ENCODE data around the gene B3GALT4.
"Not testable (repeated sequence)": the region's sequence is repeated elsewhere in the genome, so short reads cannot be mapped to it uniquely, and the experiment has no call there.

Gene B3GALT4, protein sequence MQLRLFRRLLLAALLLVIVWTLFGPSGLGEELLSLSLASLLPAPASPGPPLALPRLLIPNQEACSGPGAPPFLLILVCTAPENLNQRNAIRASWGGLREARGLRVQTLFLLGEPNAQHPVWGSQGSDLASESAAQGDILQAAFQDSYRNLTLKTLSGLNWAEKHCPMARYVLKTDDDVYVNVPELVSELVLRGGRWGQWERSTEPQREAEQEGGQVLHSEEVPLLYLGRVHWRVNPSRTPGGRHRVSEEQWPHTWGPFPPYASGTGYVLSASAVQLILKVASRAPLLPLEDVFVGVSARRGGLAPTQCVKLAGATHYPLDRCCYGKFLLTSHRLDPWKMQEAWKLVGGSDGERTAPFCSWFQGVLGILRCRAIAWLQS

DNA sequence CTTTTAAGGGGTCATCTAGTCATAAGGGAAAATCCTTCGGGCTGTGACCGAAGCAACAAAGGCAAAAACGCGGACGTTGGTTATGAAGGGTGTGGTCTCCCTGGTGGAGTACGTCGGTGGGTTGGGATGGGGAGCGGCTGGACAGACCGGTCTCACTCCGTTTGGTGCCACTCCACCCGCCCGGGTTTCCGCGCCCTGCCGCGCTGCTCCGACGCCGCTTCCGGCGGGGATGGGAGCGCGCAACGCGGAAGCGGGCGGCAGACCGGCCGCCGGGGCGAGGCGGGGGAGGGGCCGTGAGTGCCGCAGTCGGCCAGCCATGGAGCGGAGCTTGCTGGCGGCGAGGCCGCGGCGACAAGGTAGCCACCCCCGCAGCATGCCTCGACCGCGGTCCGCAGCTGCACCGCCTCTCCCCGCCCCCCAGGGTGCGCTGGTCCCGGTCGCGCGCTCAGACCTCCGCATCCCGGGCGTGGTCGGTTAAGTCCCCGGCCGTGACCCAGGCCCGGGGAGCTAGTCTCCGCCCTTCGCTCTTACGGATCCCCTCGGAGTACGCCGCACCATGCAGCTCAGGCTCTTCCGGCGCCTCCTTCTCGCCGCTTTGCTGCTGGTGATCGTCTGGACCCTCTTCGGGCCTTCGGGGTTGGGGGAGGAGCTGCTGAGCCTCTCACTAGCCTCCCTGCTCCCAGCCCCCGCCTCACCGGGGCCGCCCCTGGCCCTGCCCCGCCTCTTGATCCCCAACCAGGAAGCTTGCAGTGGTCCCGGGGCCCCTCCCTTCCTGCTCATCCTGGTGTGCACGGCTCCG, at the start of gene B3GALT4:
Gene B3GALT4, plus strand, starts transcription at position 260 of the 799 bp plus-strand sequence. Its CDS starts 297 bp downstream, at position 557.
- peak; percentile 72 for DNase-seq

DNA sequence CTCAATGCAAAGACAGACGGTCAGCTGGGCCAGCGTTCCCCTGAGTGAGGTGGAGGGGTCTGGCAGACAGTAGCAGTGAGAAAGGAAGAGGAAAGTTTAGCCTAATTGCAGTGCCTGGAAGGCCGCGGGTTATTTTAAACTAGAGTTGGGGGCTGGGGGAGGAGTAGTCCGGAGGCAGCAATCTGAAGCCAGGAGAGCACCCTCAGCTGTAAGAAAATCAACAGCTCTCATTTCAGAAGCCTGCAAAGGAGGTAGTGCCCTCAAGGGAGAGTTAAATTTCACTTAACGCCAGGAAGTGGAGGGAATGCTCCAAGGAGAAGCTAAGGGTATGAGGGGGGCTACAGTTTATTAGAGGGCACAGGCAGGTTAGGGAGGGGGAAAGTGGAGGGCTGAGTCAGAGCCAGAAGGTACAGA, 41.7 kb upstream of the B3GALT4 start:
- DNase-seq, result no peak

DNA sequence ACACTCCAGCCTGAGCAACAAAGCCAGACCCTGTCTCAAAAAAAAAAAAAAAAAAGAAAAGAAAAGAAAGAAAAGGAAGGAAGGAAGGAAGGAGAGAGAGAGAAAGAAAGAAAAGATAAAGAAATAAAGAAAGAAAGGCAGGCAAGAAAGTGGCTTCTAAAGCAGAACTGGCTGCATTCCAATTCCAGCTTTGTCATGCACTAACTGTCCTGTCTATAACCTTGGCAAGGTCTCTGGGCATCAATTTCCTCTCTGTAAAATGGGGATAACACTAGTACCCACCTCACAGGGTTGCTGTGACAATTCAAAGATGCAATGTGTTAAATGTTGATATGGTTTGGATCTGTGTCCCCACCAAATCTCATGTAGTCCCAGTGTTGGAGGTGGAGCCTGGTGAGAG, 40.6 kb upstream of the B3GALT4 start:
- DNase-seq, result no peak

DNA sequence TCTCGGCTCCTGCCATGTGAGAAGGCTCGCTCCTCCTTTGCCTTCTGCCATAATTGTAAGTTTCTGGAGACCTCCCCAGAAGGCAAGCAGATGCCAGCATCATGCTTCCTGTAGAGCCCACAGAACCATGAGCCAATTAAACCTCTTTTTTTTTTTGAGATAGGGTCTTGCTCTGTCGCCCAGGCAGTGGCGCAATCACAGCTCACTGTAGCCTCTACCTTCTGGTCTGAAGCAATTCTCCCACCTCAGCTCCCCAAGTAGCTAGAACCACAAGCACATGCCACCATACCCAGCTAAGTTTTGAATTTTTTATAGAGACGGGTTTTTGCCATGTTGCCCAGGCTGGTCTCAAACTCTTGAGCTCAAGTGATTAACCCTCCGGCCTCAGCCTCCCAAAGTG, 40.1 kb upstream of the B3GALT4 start:
- no peak for DNase-seq

DNA sequence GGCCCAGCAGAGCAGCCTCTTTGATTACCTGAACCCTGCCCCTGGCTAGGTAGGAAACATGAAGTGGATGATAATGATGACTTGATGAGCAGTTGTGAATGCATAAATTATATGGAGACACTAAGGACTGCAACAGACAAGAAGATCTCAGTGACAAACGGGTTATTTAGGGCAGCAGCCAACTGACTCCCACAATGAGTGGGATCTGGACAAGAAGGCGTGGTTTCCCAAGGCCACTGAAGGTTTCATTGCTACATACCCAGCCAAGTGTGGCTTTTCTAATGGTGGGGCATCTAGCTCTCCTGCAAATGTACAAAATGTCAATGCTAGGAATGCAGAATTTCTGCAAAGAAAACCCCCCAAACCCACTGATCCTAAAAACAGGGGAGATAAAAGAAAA, 39.2 kb upstream of the B3GALT4 start:
- DNase-seq, result no peak

DNA sequence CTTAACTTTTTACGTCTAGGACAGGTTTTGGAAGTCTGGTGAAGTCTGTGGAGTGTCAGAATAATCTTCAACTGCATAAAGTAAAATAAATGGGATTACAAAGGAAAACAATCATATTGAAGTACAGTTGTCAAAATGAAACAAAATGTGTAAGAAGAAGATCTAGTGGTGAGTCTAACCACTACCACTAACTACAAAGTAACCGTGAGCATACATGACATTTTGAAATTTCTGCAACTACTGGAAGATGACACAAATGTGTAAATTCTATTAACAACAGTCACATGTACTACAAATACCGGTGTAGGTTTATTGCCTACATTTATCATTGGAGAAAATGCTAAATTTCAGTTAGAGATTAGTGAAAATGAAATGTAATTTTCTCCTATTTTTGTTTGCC, 35.0 kb upstream of the B3GALT4 start:
- no peak for DNase-seq

DNA sequence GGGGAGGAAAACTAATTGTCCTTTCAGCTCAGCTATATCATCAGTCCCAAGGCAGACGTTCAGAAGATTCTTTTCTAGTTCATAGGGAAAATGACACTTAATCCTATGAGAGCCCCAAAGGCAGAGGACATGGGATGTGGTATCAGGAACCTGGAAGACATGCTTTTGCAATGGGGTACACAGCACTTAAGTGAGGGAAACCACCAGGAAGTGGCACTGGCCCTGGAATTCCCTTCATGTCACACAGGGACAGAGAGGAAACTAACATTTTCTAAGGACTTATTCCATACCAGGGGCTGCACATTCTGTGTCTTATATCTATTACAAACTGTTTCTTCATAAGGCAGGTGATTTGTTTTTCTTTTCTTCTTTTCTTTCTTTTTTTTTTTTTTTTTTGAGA, 33.4 kb upstream of the B3GALT4 start:
- DNase-seq, result no peak

DNA sequence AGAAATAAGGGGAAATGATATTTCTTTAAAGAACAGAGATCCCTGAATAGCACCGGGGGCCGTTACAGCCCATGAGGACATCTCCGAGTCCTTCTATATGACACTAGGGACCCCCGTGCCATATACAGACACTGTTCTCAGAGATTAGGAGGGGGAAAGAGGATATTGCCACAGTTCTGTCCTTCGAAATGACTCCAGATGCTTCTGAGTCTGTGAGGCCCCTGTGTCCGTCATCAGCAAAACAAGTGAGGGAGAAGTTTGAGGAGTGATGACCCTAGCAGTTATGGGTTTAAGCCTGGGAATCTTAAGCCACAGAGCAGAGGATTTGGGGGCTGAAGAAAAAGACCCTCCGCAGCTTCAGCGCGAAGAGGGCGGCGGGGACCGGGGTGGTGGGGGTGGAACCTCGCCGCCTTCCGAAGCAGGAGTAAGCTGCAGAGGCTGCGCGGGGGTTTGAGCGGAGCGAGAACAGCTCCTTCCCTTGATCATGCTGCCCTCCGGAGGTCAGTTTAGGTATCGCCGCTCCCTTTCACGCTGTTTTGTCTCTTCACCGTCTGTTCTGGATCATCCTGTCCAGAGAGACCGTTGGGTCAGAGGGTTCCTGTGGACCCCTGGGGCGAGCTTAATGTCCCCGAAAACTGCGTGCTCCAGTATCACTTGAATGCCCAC, 28.8 kb upstream of the B3GALT4 start:
- peak; percentile 84 for DNase-seq

DNA sequence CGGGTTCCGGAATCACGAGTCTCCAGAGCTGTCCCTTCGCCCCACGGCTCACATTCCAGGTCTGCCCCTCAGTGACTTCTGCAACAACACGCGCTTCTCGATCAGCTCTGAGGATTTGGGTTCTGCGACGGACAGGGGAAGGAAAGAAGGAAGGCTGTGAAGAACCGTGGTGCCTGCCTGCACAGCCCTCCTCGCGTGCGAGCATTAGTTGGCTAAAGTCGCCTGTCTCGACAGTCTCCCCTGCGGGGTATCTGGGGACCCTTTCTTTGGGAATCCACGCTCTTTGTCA, 28.3 kb upstream of the B3GALT4 start:
- peak; percentile 50 for DNase-seq

DNA sequence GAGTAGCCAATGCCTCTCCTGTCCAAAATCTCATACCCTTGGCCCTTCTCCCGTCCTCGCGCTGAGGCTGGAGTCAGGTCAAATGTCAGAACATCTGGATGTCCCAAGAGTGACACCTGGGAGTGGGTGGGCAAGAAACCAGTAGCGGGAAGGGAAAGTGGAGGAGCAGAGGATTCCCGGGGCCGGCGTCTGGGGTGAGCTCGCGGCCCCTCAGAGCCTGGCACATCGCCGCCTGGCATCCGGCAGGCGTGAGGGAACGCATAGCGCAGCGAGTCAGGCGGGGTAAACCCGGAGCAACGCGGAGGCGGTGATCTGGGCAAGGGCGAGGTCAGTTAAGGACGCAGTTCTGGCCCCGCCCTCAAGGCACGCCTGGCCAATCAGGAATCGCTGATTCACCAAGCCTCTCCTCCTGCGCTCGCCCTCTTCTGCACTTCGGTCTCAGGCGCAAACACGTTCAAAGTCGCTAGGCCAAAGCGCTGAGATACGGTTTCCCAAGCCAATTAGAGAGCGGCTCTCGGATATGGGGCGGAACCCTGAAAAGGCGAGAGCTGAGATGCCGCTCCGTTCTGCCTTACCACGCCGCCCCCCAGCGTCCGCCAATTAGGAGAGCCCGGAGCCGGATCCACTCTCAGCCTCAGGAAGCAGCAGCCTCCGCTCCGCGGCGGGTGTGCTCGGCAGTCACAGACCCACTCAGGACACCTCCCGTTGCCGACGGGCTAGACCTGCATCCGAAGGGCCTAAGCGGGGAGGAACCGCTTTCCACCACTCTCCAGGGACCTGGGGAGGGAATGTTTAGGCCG, 27.8 kb upstream of the B3GALT4 start:
- DNase-seq, result peak; percentile 99

DNA sequence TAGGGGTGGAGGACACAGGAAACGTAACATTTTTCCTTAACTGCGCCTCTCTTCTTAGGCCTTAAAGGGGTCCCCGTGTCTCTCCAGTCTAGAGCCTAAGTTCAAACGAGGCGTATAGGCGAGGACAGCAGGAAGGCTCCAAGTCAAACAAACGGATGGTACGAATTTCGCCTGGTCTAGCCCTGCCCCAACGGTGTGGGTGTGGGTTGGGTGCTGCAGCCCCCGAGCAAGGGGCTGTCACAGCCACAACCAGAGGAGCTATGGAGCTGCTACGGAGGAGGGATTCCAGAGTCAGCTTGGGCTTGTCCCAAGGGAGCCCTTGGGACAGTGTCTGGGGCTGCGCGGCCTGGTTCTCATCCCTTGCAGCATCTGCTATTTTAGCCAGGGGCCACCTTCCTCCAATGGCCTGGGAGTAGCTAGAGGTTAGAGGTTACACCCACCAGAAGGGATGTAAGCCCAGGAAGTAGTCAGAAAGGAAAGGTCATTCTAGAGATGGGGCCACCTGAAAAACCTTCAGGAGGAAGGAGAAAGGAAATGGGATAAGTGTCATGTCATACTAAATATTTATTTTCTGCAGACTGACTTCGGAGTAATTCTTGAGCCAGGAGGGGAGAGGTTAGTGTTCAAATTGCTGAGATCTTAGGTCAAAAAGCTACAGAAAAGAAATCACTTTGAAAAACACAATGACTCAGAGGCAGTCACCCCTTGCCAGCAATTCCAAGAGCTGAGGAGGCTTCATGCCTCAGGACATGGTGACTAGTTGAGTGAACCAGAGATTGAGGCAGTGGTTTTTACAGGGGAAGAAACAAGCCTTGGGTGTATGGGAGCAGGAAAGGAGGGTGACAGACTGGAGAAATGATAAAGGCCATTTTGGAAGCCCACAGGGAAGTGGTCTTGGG, 26.9 kb upstream of the B3GALT4 start:
- DNase-seq, result peak; percentile 77

DNA sequence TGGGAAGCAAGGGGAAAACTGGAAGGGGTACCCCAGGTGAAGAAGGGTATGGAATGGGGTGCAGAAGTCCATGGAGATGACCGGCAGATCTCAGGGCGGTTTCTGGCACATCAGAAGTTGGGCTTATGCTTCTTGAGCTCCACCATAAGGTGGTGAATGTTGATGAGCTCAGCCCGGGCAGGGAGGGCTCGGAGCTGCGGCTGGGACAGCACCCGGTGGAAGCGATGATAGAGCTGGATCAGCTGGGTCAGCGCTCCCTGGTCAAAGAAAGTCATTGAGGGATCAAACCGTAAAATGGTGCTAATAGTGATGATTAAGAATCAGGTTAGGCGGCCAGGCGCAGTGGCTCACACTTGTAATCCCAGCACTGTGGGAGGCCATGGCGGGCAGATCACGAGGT, 26.2 kb upstream of the B3GALT4 start:
- DNase-seq, result no peak

DNA sequence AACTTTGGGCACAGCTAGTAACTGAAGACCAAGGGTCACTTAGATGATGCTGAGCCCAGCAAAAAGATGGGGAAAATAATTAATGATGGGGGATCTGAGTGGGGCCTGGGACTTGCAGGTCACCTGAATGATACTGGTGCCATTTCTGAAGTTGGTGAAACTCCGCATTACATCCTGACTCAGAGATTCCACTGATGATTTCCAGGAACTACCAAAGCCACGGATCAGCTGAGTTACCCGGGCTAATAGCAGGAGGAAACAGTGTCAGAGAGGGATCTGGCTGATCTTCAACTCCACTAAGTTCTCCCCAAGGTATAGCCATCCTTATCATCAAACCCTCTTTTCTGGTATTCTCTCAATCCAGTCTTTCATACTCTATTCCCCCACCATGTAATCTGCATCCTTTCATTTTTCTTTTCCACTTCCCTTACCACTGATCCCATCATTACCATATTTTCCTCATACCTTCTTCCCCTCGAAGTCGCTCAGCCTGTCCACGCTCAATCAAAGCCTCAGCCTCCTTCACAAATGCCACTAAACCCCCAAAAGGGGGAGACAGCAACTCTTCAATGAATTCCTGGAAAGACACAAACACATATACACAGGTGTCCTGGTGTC, 25.4 kb upstream of the B3GALT4 start:
- peak; percentile 35 for DNase-seq

DNA sequence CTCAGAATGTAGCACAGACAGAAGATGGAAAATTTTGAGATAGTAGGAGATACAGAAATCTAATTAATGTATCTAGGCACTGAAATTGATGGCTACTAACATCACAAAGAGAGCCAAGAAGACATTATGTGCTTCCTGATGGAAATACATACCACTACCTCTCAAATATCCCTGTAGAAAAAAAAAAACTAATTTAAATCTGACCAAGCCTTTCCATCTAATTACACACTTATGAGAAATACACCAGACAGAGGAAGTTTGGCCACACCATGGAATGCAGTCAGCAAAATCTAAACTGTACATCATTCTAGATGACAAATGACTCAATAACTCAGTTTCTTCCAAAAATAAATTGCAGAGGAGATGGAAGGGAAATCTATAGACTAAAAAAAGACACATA, 24.2 kb upstream of the B3GALT4 start:
- DNase-seq, result peak; percentile 80

DNA sequence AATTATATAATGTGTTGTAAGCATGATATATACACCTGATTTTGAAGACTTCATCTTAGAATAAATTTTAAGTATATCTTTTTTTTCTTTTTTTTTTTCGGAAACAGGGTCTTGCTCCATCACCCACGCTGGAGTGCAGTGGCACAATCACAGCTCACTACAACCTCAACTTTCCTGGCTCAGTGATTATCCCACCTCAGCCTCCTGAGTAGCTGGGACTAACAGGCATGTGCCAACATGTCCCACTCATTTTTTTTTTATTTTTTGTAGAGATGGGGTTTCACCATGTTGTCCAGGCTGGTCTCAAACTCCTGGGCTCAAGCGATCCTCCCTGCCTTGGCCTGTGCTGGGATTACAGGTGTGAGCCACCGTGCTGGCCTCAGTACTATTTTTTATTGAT, 22.3 kb upstream of the B3GALT4 start:
- DNase-seq, result no peak

DNA sequence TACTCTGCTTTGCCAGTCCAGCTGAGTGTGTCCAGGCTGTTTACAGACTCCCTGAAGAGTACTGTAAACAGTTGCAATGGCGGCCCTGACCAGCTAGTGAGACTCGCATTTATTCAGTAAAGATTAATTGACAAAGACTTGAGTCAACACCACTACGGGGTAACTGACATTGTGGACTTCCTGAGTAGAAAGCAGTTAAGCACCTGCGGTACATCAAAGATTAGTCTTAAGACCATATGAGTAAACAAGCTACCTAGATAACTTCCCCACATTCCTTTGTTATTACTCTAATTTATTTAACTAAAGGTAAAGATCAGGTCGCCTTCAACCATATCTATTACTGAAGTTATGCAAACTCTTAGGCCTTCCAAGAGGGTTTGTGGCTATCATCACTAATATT, 17.9 kb upstream of the B3GALT4 start:
- DNase-seq, result no peak

DNA sequence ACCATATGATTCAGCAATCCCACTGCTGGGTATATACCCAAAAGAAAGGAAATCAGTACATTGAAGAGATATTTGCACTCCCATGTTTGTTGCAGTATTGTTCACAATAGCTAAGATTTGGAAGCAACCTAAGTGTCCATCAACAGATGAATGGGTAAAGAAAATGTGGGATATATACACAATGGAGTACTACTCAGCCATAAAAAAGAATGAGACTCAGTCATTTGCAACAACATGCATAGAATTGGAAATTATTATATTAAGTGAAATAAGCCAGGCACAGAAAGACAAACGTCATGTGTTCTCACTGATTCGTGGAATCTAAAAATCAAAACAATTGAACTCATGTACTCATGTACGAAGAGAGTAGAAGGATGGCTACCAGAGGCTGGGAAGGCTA, 14.4 kb upstream of the B3GALT4 start:
- not testable (repeated sequence) for DNase-seq

DNA sequence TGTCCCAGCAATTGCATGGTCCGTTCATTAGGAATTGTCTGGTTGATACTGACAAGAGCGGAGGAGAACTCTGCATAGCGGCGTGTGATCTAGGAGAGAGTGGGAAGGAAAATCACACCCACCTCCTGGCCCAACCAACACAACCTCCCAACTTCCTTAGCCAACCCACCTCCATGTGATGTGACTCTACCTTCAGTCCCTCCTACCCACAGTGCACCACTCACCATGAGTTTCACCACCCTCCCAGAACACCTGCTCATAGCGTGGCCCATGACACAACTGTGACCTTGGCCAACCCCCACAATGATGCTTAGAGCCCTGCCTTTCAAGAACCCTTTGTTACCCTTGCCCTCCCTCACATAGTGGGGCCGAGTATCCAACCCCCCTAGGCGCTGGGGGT, 12.9 kb upstream of the B3GALT4 start:
- no peak for DNase-seq

DNA sequence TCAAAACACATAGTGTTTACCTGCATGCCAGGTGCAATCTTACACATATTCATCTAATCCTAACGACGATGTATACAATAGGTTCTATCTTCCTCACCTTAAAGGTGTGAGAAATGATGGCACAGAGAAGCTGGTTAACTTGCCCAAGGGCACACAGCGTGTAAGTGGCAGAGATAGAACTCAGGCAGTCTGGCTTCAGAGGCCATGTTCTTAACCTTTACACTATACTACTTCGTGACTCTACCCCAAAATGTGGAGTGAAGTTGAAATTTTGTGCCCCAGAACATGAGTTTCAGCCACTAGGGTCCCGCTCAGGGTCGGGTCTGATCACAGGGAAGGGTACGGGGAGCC, 5.8 kb upstream of the B3GALT4 start:
- DNase-seq, result no peak

DNA sequence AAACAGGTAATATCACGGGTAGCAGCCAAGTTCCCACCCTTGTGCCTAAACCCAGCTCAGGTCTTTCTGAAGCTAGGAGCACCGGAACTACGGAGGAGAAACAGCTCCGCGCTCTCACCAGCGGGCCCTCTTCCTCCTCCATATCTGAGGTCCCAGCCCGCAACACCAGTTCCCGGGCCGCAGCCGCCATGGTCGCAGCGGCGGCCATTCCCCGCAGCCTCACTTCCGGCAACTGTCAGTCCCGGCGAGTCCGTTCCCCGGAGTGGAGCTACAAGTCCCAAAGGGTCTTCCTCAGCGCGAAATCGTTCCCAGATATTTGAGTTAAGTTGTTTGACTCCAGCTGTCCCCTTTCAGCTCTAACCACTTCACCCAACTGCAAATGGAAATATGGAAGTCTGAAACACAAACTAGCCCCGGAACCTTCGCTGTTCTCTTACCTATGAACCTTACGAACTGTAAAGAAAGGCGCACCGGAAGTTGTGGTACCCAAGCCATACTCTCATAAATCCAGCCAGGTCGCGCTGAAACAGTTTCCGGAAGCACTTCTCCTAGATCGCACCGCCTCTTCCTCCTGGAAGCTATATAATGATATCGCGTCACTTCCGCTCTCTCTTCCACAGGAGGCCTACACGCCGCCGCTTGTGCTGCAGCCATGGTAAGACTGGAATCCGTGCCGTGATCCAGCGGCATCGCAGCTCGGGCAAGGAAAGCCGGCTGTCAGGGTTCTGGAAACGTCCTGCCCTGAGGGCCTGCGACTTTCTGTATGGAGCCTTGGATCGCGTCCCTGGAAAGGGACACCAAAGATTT, 5.3 kb upstream of the B3GALT4 start, which contains the start of the genes RPS18 and VPS52:
Gene RPS18, plus strand, starts transcription at position 608 of the 807 bp plus-strand sequence. Its CDS starts 45 bp downstream, at position 653.
Gene VPS52, minus strand, starts transcription at position 409 of the 807 bp plus-strand sequence. Its CDS starts 201 bp downstream, at position 208.
- peak; percentile 99 for DNase-seq
